ENCODE data around the gene SLC38A2.

SLC38A2 gene

GRCh38 chr12:46377678-46378077 lies 5.1 kb upstream of the SLC38A2 start:
- Histone ChIP-seq H3K27ac (ENCODE audit: insufficient read depth, low read depth, low read length, poor library complexity, severe bottlenecking) (no peak overlapping the region), H3K27me3 (ENCODE audit: control insufficient read depth, insufficient read depth, low read length, poor library complexity, severe bottlenecking) (peaks cover 9% of the 10 kb centered on the region), H3K36me3 (ENCODE audit: control insufficient read depth, insufficient read depth, low read length) (no peaks in the 10 kb centered on the region), H3K4me1 (ENCODE audit: control insufficient read depth, insufficient read depth, low read length) (peaks cover 6% of the 10 kb centered on the region), H3K4me3 (ENCODE audit: insufficient read depth, low read depth, low read length) (no peak overlapping the region), H3K9me3 (ENCODE audit: control insufficient read depth, low read length) (no peaks in the 10 kb centered on the region)
- 89 to 93% methylated on average over 3 of the region's 3 CpGs for WGBS, 2 experiments

- H3K4me1 ChIP-seq (ENCODE audit: control insufficient read depth, insufficient read depth, low read length): peaks cover 6% of the 10 kb centered on the region
- H3K9me3 ChIP-seq (ENCODE audit: control insufficient read depth, low read length): no peaks in the 10 kb centered on the region
- H3K27ac ChIP-seq (ENCODE audit: insufficient read depth, low read depth, low read length, poor library complexity, severe bottlenecking): no peak overlapping the region
- WGBS, 2 experiments: 90 to 100% methylated on average over 1 of the region's 1 CpG
- H3K27me3 ChIP-seq (ENCODE audit: control insufficient read depth, insufficient read depth, low read length, poor library complexity, severe bottlenecking): peaks cover 9% of the 10 kb centered on the region
- no peaks in the 10 kb centered on the region for H3K36me3 ChIP-seq (ENCODE audit: control insufficient read depth, insufficient read depth, low read length)
- H3K4me3 ChIP-seq (ENCODE audit: insufficient read depth, low read depth, low read length): no peak overlapping the region
Measured at GRCh38 chr12:46376579-46376978, 4.0 kb upstream of the SLC38A2 start.

- H3K4me1 ChIP-seq (ENCODE audit: control insufficient read depth, insufficient read depth, low read length): peaks cover 13% of the 10 kb centered on the region
- 87 to 91% methylated on average over 4 of the region's 4 CpGs for WGBS, 2 experiments
- H3K9me3 ChIP-seq (ENCODE audit: control insufficient read depth, low read length): no peaks in the 10 kb centered on the region
- H3K27me3 ChIP-seq (ENCODE audit: control insufficient read depth, insufficient read depth, low read length, poor library complexity, severe bottlenecking): peaks cover 9% of the 10 kb centered on the region
- H3K36me3 ChIP-seq (ENCODE audit: control insufficient read depth, insufficient read depth, low read length): peaks cover 6% of the 10 kb centered on the region
- H3K4me3 ChIP-seq (ENCODE audit: insufficient read depth, low read depth, low read length): no peak overlapping the region
- no peak overlapping the region for H3K27ac ChIP-seq (ENCODE audit: insufficient read depth, low read depth, low read length, poor library complexity, severe bottlenecking)
Measured at GRCh38 chr12:46374711-46375110, 2.1 kb upstream of the SLC38A2 start.

- H3K4me3 ChIP-seq (ENCODE audit: insufficient read depth, low read depth, low read length): no peak overlapping the region
- H3K9me3 ChIP-seq (ENCODE audit: control insufficient read depth, low read length): no peaks in the 10 kb centered on the region
- no peak overlapping the region for H3K27ac ChIP-seq (ENCODE audit: insufficient read depth, low read depth, low read length, poor library complexity, severe bottlenecking)
- H3K27me3 ChIP-seq (ENCODE audit: control insufficient read depth, insufficient read depth, low read length, poor library complexity, severe bottlenecking): peaks cover 9% of the 10 kb centered on the region
- peaks cover 6% of the 10 kb centered on the region for H3K36me3 ChIP-seq (ENCODE audit: control insufficient read depth, insufficient read depth, low read length)
- 53 to 60% methylated on average over 1 of the region's 1 CpG for WGBS, 2 experiments
- peaks cover 17% of the 10 kb centered on the region for H3K4me1 ChIP-seq (ENCODE audit: control insufficient read depth, insufficient read depth, low read length)
Measured at GRCh38 chr12:46374310-46374709, 1.7 kb upstream of the SLC38A2 start.

GRCh38 chr12:46373301-46374296 lies 1.0 kb upstream of the SLC38A2 start:
- WGBS, 2 experiments: 21 to 24% methylated on average over 37 of the region's 37 CpGs
- Histone ChIP-seq H3K4me3 (ENCODE audit: insufficient read depth, low read depth, low read length) (peak overlapping the region; percentile 87), H3K9me3 (ENCODE audit: control insufficient read depth, low read length) (no peaks in the 10 kb centered on the region), H3K36me3 (ENCODE audit: control insufficient read depth, insufficient read depth, low read length) (peaks cover 9% of the 10 kb centered on the region), H3K27ac (ENCODE audit: insufficient read depth, low read depth, low read length, poor library complexity, severe bottlenecking) (peak overlapping the region; percentile 71), H3K27me3 (ENCODE audit: control insufficient read depth, insufficient read depth, low read length, poor library complexity, severe bottlenecking) (peaks cover 9% of the 10 kb centered on the region), H3K4me1 (ENCODE audit: control insufficient read depth, insufficient read depth, low read length) (peaks cover 19% of the 10 kb centered on the region)

GRCh38 chr12:46371718-46372543 lies 642 bp downstream of the SLC38A2 start:
- peaks cover 19% of the 10 kb centered on the region for H3K36me3 ChIP-seq (ENCODE audit: control insufficient read depth, insufficient read depth, low read length)

GRCh38 chr12:46370792-46371717 lies 1.5 kb downstream of the SLC38A2 start:
- Histone ChIP-seq H3K4me1 (ENCODE audit: control insufficient read depth, insufficient read depth, low read length) (peaks cover 19% of the 10 kb centered on the region), H3K27ac (ENCODE audit: insufficient read depth, low read depth, low read length, poor library complexity, severe bottlenecking) (peak overlapping the region; percentile 99), H3K9me3 (ENCODE audit: control insufficient read depth, low read length) (no peaks in the 10 kb centered on the region), H3K36me3 (ENCODE audit: control insufficient read depth, insufficient read depth, low read length) (peaks cover 27% of the 10 kb centered on the region), H3K4me3 (ENCODE audit: insufficient read depth, low read depth, low read length) (peak overlapping the region; percentile 87), H3K27me3 (ENCODE audit: control insufficient read depth, insufficient read depth, low read length, poor library complexity, severe bottlenecking) (peaks cover 9% of the 10 kb centered on the region)
- 2% methylated on average over 54 of the region's 54 CpGs for WGBS, 2 experiments

More at GRCh38 chr12:46371718-46372543, 642 bp downstream of the SLC38A2 start:
- peak overlapping the region; percentile 87 for H3K4me3 ChIP-seq (ENCODE audit: insufficient read depth, low read depth, low read length)
- peaks cover 19% of the 10 kb centered on the region for H3K4me1 ChIP-seq (ENCODE audit: control insufficient read depth, insufficient read depth, low read length)
- 0% methylated on average over 74 of the region's 74 CpGs for WGBS, 2 experiments
- H3K27me3 ChIP-seq (ENCODE audit: control insufficient read depth, insufficient read depth, low read length, poor library complexity, severe bottlenecking): peaks cover 9% of the 10 kb centered on the region
- H3K9me3 ChIP-seq (ENCODE audit: control insufficient read depth, low read length): no peaks in the 10 kb centered on the region
- peak overlapping the region; percentile 99 for H3K27ac ChIP-seq (ENCODE audit: insufficient read depth, low read depth, low read length, poor library complexity, severe bottlenecking)

- peaks cover 19% of the 10 kb centered on the region for H3K4me1 ChIP-seq (ENCODE audit: control insufficient read depth, insufficient read depth, low read length)
- 38 to 54% methylated on average over 1 to 2 of the region's 2 CpGs for WGBS, 2 experiments
- no peaks in the 10 kb centered on the region for H3K9me3 ChIP-seq (ENCODE audit: control insufficient read depth, low read length)
- peaks cover 34% of the 10 kb centered on the region for H3K36me3 ChIP-seq (ENCODE audit: control insufficient read depth, insufficient read depth, low read length)
- peaks cover 9% of the 10 kb centered on the region for H3K27me3 ChIP-seq (ENCODE audit: control insufficient read depth, insufficient read depth, low read length, poor library complexity, severe bottlenecking)
- no peak overlapping the region for H3K27ac ChIP-seq (ENCODE audit: insufficient read depth, low read depth, low read length, poor library complexity, severe bottlenecking)
- peak overlapping the region; percentile 87 for H3K4me3 ChIP-seq (ENCODE audit: insufficient read depth, low read depth, low read length)
Measured at GRCh38 chr12:46370380-46370734, 2.2 kb downstream of the SLC38A2 start.

GRCh38 chr12:46369474-46370379 lies 2.8 kb downstream of the SLC38A2 start:
- 89 to 91% methylated on average over 6 to 7 of the region's 7 CpGs for WGBS, 2 experiments
- H3K36me3 ChIP-seq (ENCODE audit: control insufficient read depth, insufficient read depth, low read length): peaks cover 38% of the 10 kb centered on the region
- peak overlapping the region; percentile 87 for H3K4me3 ChIP-seq (ENCODE audit: insufficient read depth, low read depth, low read length)
- H3K27ac ChIP-seq (ENCODE audit: insufficient read depth, low read depth, low read length, poor library complexity, severe bottlenecking): no peak overlapping the region
- no peaks in the 10 kb centered on the region for H3K9me3 ChIP-seq (ENCODE audit: control insufficient read depth, low read length)
- H3K27me3 ChIP-seq (ENCODE audit: control insufficient read depth, insufficient read depth, low read length, poor library complexity, severe bottlenecking): peaks cover 9% of the 10 kb centered on the region
- peaks cover 19% of the 10 kb centered on the region for H3K4me1 ChIP-seq (ENCODE audit: control insufficient read depth, insufficient read depth, low read length)

All from ectodermal cell (in vitro differentiated cells).